ENCODE data around the gene CNFN.

The CNFN gene

GRCh38 chr19:42389899-42390298 is at the start of gene CNFN:
Gene CNFN (minus strand): TSS chr19:42390297. CDS start chr19:42389037, 1,260 bp downstream.
- DNase-seq = no peak

- DNase-seq = no peak
These were observed 45.9 kb upstream of the CNFN start for GRCh38 chr19:42436006-42436405.

- DNase-seq = no peak
These were observed 45.2 kb upstream of the CNFN start for GRCh38 chr19:42435316-42435715.

- DNase-seq = no peak
These were observed 43.6 kb upstream of the CNFN start for GRCh38 chr19:42433503-42434260.

GRCh38 chr19:42431486-42431885 is 41.4 kb upstream of the CNFN start:
- DNase-seq = no peak

- no peak for DNase-seq
These were observed 38.6 kb upstream of the CNFN start for GRCh38 chr19:42428676-42429075.

GRCh38 chr19:42427313-42427712 is 37.2 kb upstream of the CNFN start, which contains the start of gene LIPE:
Gene LIPE (minus strand): TSS chr19:42427388. CDS start chr19:42427149, 239 bp downstream.
- no peak for DNase-seq

GRCh38 chr19:42426643-42427042 is 36.5 kb upstream of the CNFN start:
- peak; percentile 85 for DNase-seq

GRCh38 chr19:42424712-42425131 is 34.6 kb upstream of the CNFN start:
- DNase-seq = no peak

GRCh38 chr19:42424345-42424707 is 34.2 kb upstream of the CNFN start:
- no peak for DNase-seq

GRCh38 chr19:42423462-42424344 is 33.6 kb upstream of the CNFN start:
- peak; percentile 87 for DNase-seq

GRCh38 chr19:42422901-42423461 is 32.9 kb upstream of the CNFN start:
- peak; percentile 29 for DNase-seq

- DNase-seq = no peak
These were observed 32.2 kb upstream of the CNFN start for GRCh38 chr19:42422092-42422900.

GRCh38 chr19:42421591-42422031 is 31.5 kb upstream of the CNFN start:
- DNase-seq = no peak

GRCh38 chr19:42421101-42421500 is 31.0 kb upstream of the CNFN start:
- no peak for DNase-seq

- DNase-seq = no peak
These were observed 30.0 kb upstream of the CNFN start for GRCh38 chr19:42420055-42420544.

GRCh38 chr19:42419309-42419708 is 29.2 kb upstream of the CNFN start:
- no peak for DNase-seq

- no peak for DNase-seq
These were observed 22.6 kb upstream of the CNFN start for GRCh38 chr19:42412661-42413076.

GRCh38 chr19:42412227-42412626 is 22.1 kb upstream of the CNFN start:
- no peak for DNase-seq

GRCh38 chr19:42411581-42412178 is 21.6 kb upstream of the CNFN start:
- no peak for DNase-seq

- no peak for DNase-seq
These were observed 20.3 kb upstream of the CNFN start for GRCh38 chr19:42410371-42410770.

GRCh38 chr19:42409477-42409876 is 19.4 kb upstream of the CNFN start:
- DNase-seq = no peak

All from NCI-H345 (cell line).